ENCODE data around the gene BOC. TPM values are rescaled to one million over a fixed set of nuclear protein-coding genes. Genes with fewer than 3 reads are reported as not detected.

BOC gene
- total and polyA plus RNA-seq, 4 donors = 2.9 to 21.9 (median 6.4) TPM

GRCh38 chr3:113243846-113244245 lies 32.5 kb downstream of the BOC start:
- H3K9ac ChIP-seq (ENCODE audit: insufficient read depth in 1 of 2, low read length in 2 of 2) = no peak overlapping the region
- H3K4me1 ChIP-seq (ENCODE audit: control insufficient read depth in 5 of 5, insufficient read depth in 5 of 5, low read length in 5 of 5) = peaks cover 0 to 50% (median 19%) of the 10 kb centered on the region in 5 donors
- DNase-seq = no peak
- H3K9me3 ChIP-seq (ENCODE audit: control insufficient read depth in 4 of 4, insufficient read depth in 3 of 4, low read length in 3 of 4) = no peaks in the 10 kb centered on the region
- H3K27me3 ChIP-seq (ENCODE audit: control insufficient read depth in 3 of 3, insufficient read depth in 3 of 3, low read length in 2 of 3) = no peaks in the 10 kb centered on the region
- no peaks in the 10 kb centered on the region for H3K36me3 ChIP-seq (ENCODE audit: control insufficient read depth in 4 of 4, insufficient read depth in 4 of 4, low read length in 4 of 4)
- H3K4me3 ChIP-seq = no peak overlapping the region
- no peak overlapping the region for H3K27ac ChIP-seq (ENCODE audit: low read depth in 1 of 2, low read length in 1 of 2)
- TF ChIP-seq CTCF (IDR thresholded peaks at IDR 0.05; ENCODE audit: control extremely low read depth, extremely low read depth) = no peak
- WGBS, 2 donors = 92 to 95% methylated on average over 3 of the region's 3 CpGs
- no peak for ATAC-seq (ENCODE audit: insufficient read depth, low FRiP score)

- Histone ChIP-seq H3K9ac (ENCODE audit: insufficient read depth in 1 of 2, low read length in 2 of 2) (no peak overlapping the region), H3K27ac (ENCODE audit: low read depth in 1 of 2, low read length in 1 of 2) (peak overlapping the region in 1 of 2 donors; percentile 49), H3K9me3 (ENCODE audit: control insufficient read depth in 4 of 4, insufficient read depth in 3 of 4, low read length in 3 of 4) (no peaks in the 10 kb centered on the region), H3K27me3 (ENCODE audit: control insufficient read depth in 3 of 3, insufficient read depth in 3 of 3, low read length in 2 of 3) (no peaks in the 10 kb centered on the region), H3K4me3 (no peak overlapping the region), H3K36me3 (ENCODE audit: control insufficient read depth in 4 of 4, insufficient read depth in 4 of 4, low read length in 4 of 4) (peaks cover 0 to 8% (median 3%) of the 10 kb centered on the region in 4 donors), H3K4me1 (ENCODE audit: control insufficient read depth in 5 of 5, insufficient read depth in 5 of 5, low read length in 5 of 5) (peaks cover 0 to 48% (median 19%) of the 10 kb centered on the region in 5 donors)
- ATAC-seq (ENCODE audit: insufficient read depth, low FRiP score) (no peak), DNase-seq (peak in 2 of 3 donors; percentile 59 to 63)
- no peak for TF ChIP-seq CTCF (IDR thresholded peaks at IDR 0.05; ENCODE audit: control extremely low read depth, extremely low read depth)
- WGBS, 2 donors = 69 to 78% methylated on average over 5 of the region's 5 CpGs
These were observed 34.4 kb downstream of the BOC start for GRCh38 chr3:113245761-113246161.

- Histone ChIP-seq H3K9ac (ENCODE audit: insufficient read depth in 1 of 2, low read length in 2 of 2) (no peak overlapping the region), H3K4me3 (no peak overlapping the region), H3K27ac (ENCODE audit: low read depth in 1 of 2, low read length in 1 of 2) (no peak overlapping the region), H3K9me3 (ENCODE audit: control insufficient read depth in 4 of 4, insufficient read depth in 3 of 4, low read length in 3 of 4) (no peaks in the 10 kb centered on the region), H3K4me1 (ENCODE audit: control insufficient read depth in 5 of 5, insufficient read depth in 5 of 5, low read length in 5 of 5) (peaks cover 0 to 34% (median 10%) of the 10 kb centered on the region in 5 donors), H3K27me3 (ENCODE audit: control insufficient read depth in 3 of 3, insufficient read depth in 3 of 3, low read length in 2 of 3) (no peaks in the 10 kb centered on the region), H3K36me3 (ENCODE audit: control insufficient read depth in 4 of 4, insufficient read depth in 4 of 4, low read length in 4 of 4) (peaks cover 0 to 14% (median 7%) of the 10 kb centered on the region in 4 donors)
- TF ChIP-seq CTCF (IDR thresholded peaks at IDR 0.05; ENCODE audit: control extremely low read depth, extremely low read depth) = no peak
- DNase-seq (no peak), ATAC-seq (ENCODE audit: insufficient read depth, low FRiP score) (no peak)
These were observed 35.7 kb downstream of the BOC start for GRCh38 chr3:113247068-113247467.

Data from lung (tissue), 12 donors.